ENCODE data around the gene TNS3. TPM values are rescaled to one million over a fixed set of nuclear protein-coding genes. Genes with fewer than 3 reads are reported as not detected.

TNS3 gene
- polyA plus RNA-seq, 1 of the 3 experiments (the other 2 are of a cell fraction): 72.3 TPM

DNA sequence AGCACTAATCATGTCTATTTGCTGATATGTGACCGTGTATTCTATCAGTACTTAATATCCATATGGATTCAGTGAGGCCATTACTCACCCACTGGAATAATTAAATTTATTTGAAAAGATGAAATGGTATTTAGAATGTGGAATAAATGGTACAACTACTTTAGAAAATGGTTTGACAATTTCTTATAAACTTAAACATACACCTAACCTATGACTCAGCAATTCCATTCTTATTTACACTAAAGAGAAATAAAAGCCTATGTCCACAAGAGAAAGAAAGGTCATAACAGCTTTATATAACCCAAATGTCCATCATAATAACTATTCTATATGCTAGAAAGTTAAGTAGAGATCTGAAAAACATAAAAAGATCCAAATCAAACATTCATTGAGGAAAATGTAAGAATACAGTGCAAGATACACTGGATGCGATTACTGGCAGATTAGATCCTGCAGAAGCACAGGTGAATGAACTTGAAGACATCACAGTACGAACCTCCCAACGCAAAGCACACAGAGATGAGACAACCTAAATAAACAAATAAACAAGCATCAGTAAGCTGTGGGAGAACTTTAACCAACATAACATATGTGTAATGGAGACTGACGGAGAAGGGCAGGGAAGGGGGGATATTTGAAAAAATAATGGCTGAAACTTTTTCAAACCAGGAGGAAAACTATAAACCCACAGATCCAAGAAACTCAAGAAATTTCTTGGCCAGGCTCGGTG lies 51.9 kb downstream of the TNS3 start:
- H3F3A ChIP-seq (replicated peaks; ENCODE audit: insufficient read depth): peaks cover 12% of the 10 kb centered on the region
- no peak overlapping the region for H3K4me2 ChIP-seq
- DNase-seq: no peak
- peaks cover 37 to 40% of the 10 kb centered on the region in 2 experiments for H3K36me3 ChIP-seq (replicated peaks in 1 of 2; ENCODE audit: control insufficient read depth in 1 of 2, insufficient read depth in 2 of 2, low read length in 1 of 2)
- WGBS (ENCODE audit: low lambda C conversion rate): 77% methylated on average over 6 of the region's 6 CpGs
- TF ChIP-seq MEF2A (IDR thresholded peaks at IDR 0.05; ENCODE audit: borderline replicate concordance, low read depth) (no peak), CHD2 (IDR thresholded peaks at IDR 0.05; ENCODE audit: low read length, partially characterized antibody) (no peak), IRF3 (IDR thresholded peaks at IDR 0.05; ENCODE audit: low read depth, low read length) (no peak), EP300 (IDR thresholded peaks at IDR 0.05; ENCODE audit: borderline replicate concordance in 1 of 2, low read depth in 1 of 2, low read length in 1 of 2) (no peak), USF2 (IDR thresholded peaks at IDR 0.05; ENCODE audit: borderline replicate concordance, low read depth, low read length) (no peak)
- H3K4me3 ChIP-seq (ENCODE audit: low read depth in 2 of 2, low read length in 1 of 2): no peak overlapping the region
- ChIA-PET CTCF (interaction anchor here (0.8 kb wide), 1 partner anchor 63 kb away, joined by 3 read pairs; no protein-coding TSS in a partner anchor), POLR2A (no interaction called here)
- H4K20me1 ChIP-seq (ENCODE audit: insufficient read depth): no peaks in the 10 kb centered on the region
- peaks cover 0 to 4% of the 10 kb centered on the region in 2 experiments; a peak in 2 of 4 replicates for H3K4me1 ChIP-seq (ENCODE audit: control insufficient read depth in 1 of 2, insufficient read depth in 2 of 2, low read depth in 1 of 2, low read length in 1 of 2)
- no peak overlapping the region for H3K9ac ChIP-seq
- H3K9me3 ChIP-seq: peaks cover 9% of the 10 kb centered on the region; the same call in 1 of the 2 replicates
- H3K9me2 ChIP-seq: no peaks in the 10 kb centered on the region
- no peak overlapping the region for H3K27ac ChIP-seq (ENCODE audit: low read depth in 2 of 2, low read length in 1 of 2)
- H2AFZ ChIP-seq (ENCODE audit: low read depth): no peak overlapping the region
- H3K79me2 ChIP-seq (ENCODE audit: insufficient read depth): peaks cover 37% of the 10 kb centered on the region
- H3K27me3 ChIP-seq (ENCODE audit: insufficient read depth): no peaks in the 10 kb centered on the region

DNA sequence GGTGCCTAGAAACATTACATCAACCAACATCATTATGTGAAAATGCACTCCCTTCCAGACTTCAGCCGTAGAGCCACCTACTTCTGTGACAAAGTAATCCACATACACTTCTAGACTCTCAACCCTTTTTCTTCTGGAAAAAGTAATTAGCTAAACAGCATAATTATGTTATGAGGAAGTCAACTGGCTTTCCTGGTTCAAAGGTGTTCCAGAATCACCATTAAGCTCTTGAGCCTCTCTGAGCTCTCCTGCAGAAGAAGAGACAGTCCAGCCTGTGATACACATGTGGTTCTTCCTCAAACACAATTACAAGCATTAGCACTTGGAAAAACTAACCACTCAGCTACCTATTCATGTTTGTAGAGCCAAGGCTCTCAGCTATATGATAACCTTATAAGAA lies 52.5 kb downstream of the TNS3 start:
- Histone ChIP-seq H3F3A (replicated peaks; ENCODE audit: insufficient read depth) (peaks cover 6% of the 10 kb centered on the region), H3K9me3 (peaks cover 9% of the 10 kb centered on the region; the same call in 1 of the 2 replicates), H3K27me3 (ENCODE audit: insufficient read depth) (no peaks in the 10 kb centered on the region), H3K4me2 (no peak overlapping the region), H3K4me3 (ENCODE audit: low read depth in 2 of 2, low read length in 1 of 2) (no peak overlapping the region), H3K36me3 (replicated peaks in 1 of 2; ENCODE audit: control insufficient read depth in 1 of 2, insufficient read depth in 2 of 2, low read length in 1 of 2) (peaks cover 39 to 44% of the 10 kb centered on the region in 2 experiments), H3K9me2 (no peaks in the 10 kb centered on the region), H3K79me2 (ENCODE audit: insufficient read depth) (peaks cover 31% of the 10 kb centered on the region), H3K9ac (no peak overlapping the region), H3K4me1 (ENCODE audit: control insufficient read depth in 1 of 2, insufficient read depth in 2 of 2, low read depth in 1 of 2, low read length in 1 of 2) (no peaks in the 10 kb centered on the region; a peak in 2 of 4 replicates), H3K27ac (ENCODE audit: low read depth in 2 of 2, low read length in 1 of 2) (no peak overlapping the region), H4K20me1 (ENCODE audit: insufficient read depth) (no peaks in the 10 kb centered on the region), H2AFZ (ENCODE audit: low read depth) (no peak overlapping the region)
- CTCF ChIA-PET: interaction anchor here (0.6 kb wide), 1 partner anchor 20 kb away, joined by 3 read pairs; no protein-coding TSS in a partner anchor
- DNase-seq: no peak
- POLR2A ChIA-PET: no interaction called here
- TF ChIP-seq, protein P1, sequence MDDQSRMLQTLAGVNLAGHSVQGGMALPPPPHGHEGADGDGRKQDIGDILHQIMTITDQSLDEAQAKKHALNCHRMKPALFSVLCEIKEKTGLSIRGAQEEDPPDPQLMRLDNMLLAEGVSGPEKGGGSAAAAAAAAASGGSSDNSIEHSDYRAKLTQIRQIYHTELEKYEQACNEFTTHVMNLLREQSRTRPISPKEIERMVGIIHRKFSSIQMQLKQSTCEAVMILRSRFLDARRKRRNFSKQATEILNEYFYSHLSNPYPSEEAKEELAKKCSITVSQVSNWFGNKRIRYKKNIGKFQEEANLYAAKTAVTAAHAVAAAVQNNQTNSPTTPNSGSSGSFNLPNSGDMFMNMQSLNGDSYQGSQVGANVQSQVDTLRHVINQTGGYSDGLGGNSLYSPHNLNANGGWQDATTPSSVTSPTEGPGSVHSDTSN (IDR thresholded peaks at IDR 0.05): no peak
- TF ChIP-seq TEAD4 (IDR thresholded peaks at IDR 0.05; ENCODE audit: borderline replicate concordance, insufficient read depth) (no peak), MXI1 (IDR thresholded peaks at IDR 0.05; ENCODE audit: low read depth, low read length) (no peak), EP300 (IDR thresholded peaks at IDR 0.05; ENCODE audit: borderline replicate concordance in 1 of 2, low read depth in 1 of 2, low read length in 1 of 2) (no peak), USF1 (IDR thresholded peaks at IDR 0.05; ENCODE audit: borderline replicate concordance, low read depth) (no peak), FOSL2 (IDR thresholded peaks at IDR 0.05; ENCODE audit: borderline replicate concordance, low read depth) (no peak), EZH2phosphoT487 (IDR thresholded peaks at IDR 0.05; ENCODE audit: borderline replicate concordance, low read depth) (no peak), RAD21 (IDR thresholded peaks at IDR 0.05; ENCODE audit: low read length) (no peak), SMC3 (IDR thresholded peaks at IDR 0.05; ENCODE audit: low read depth, low read length) (no peak), RCOR1 (IDR thresholded peaks at IDR 0.05; ENCODE audit: low read length) (no peak), FOXJ3 (CRISPR knock-in tag; IDR thresholded peaks at IDR 0.05) (no peak), CHD2 (IDR thresholded peaks at IDR 0.05; ENCODE audit: low read length, partially characterized antibody) (no peak), ELF1 (IDR thresholded peaks at IDR 0.05) (no peak), TCF12 (IDR thresholded peaks at IDR 0.05) (no peak), YY1 (IDR thresholded peaks at IDR 0.05; ENCODE audit: low read depth) (no peak), CTCF (IDR thresholded peaks at IDR 0.05) (no peak), SIN3A (IDR thresholded peaks at IDR 0.05; ENCODE audit: borderline replicate concordance, low read depth, low read length) (no peak)
- WGBS (ENCODE audit: low lambda C conversion rate): 100% methylated on average over 1 of the region's 1 CpG

Measured in SK-N-SH (cell line).